A673 (cell line): ENCODE data around the gene QSOX2. TPM values are rescaled to one million over a fixed set of nuclear protein-coding genes. Genes with fewer than 3 reads are reported as not detected.

Experiments
- BruUV-seq: library from RNA; stranded (reverse); fragments of 400-500 nt; replicated peaks from 2 replicates; lab custom pipeline; 2021; lab: Mats Ljungman, UMichigan
- CTCF ChIA-PET: fragments of 300-600 bp; sonication (Branson Sonifier 250); formaldehyde crosslinking; loops from one replicate; lab custom pipeline; 2022; ENCODE audit warnings: antibody characterized with exemption; lab: Charles Lee
- POLR2A ChIA-PET: fragments of 300-600 bp; sonication (Branson Sonifier 250); formaldehyde crosslinking; loops from one replicate; lab custom pipeline; 2022; ENCODE audit warnings: antibody characterized with exemption; ENCODE audit not compliant: low non-redundant PET; lab: Charles Lee
- DNase-seq: peaks from one replicate; pipeline ENCODE4 v3.0.0-alpha.2; 2015; ENCODE audit warnings: low spot score
- H3K27ac ChIP-seq: fragments of 200-600 bp; sonication (generic); 2 replicates; pipeline ENCODE4 v1.5.1; 2016; ENCODE audit warnings: mixed run types, low read depth, mild to moderate bottlenecking, mixed read lengths, antibody characterized with exemption, low read length; ENCODE audit not compliant: poor library complexity, severe bottlenecking
- H3K27me3 ChIP-seq: fragments of 200-600 bp; sonication (generic); replicated peaks from 2 replicates; pipeline ENCODE4 v1.6.1; 2017; ENCODE audit warnings: mixed run types, low read depth, mild to moderate bottlenecking, mixed read lengths, antibody characterized with exemption, low read length; ENCODE audit not compliant: insufficient read depth, poor library complexity
- H3K36me3 ChIP-seq: fragments of 200-600 bp; sonication (generic); 2 replicates; pipeline ENCODE4 v1.6.1; 2016; ENCODE audit warnings: mixed run types, mild to moderate bottlenecking, mixed read lengths, antibody characterized with exemption, low read length; ENCODE audit not compliant: insufficient read depth, poor library complexity, severe bottlenecking
- H3K4me1 ChIP-seq: fragments of 200-600 bp; sonication (generic); 2 replicates; pipeline ENCODE4 v1.6.1; 2017; ENCODE audit warnings: mixed run types, mild to moderate bottlenecking, mixed read lengths, antibody characterized with exemption, low read length; ENCODE audit not compliant: insufficient read depth, poor library complexity, severe bottlenecking
- H3K4me3 ChIP-seq: fragments of 200-600 bp; sonication (generic); 2 replicates; pipeline ENCODE4 v1.5.1; 2016; ENCODE audit warnings: low read depth, mixed run types, mild to moderate bottlenecking, mixed read lengths, low read length; ENCODE audit not compliant: poor library complexity, severe bottlenecking
- H3K9me3 ChIP-seq: fragments of 200-600 bp; sonication (generic); 2 replicates; pipeline ENCODE4 v1.6.1; 2016; ENCODE audit warnings: mixed run types, low read depth, mild to moderate bottlenecking, mixed read lengths, antibody characterized with exemption, low read length; ENCODE audit not compliant: poor library complexity, severe bottlenecking
- CTCF ChIP-seq: fragments of 300-800, 200-600 bp; sonication (generic); conservative IDR thresholded peaks from 2 replicates; pipeline ENCODE4 v1.5.1; 2017; ENCODE audit warnings: low read depth, mild to moderate bottlenecking, antibody characterized with exemption, low read length, moderate library complexity, mixed read lengths
- EZH2 ChIP-seq: fragments of 200-600 bp; sonication (generic); IDR thresholded peaks from 2 replicates; pipeline ENCODE4 v1.6.1; 2017; ENCODE audit warnings: borderline replicate concordance, low read depth, mild to moderate bottlenecking, mixed read lengths, antibody characterized with exemption, low read length; ENCODE audit not compliant: poor library complexity, severe bottlenecking
- intact Hi-C: fragments of 100-400 bp; cut with micrococcal nuclease; formaldehyde crosslinking; loops from one replicate; pipeline ENCODE4 v1.10.0; 2022; ENCODE audit not compliant: unreplicated experiment
- total RNA-seq: library from RNA; stranded (reverse); gene quantifications from 2 replicates; pipeline ENCODE4 v1.2.3, GENCODE V29; 2021

QSOX2 gene
- total RNA-seq, 1 experiment from 2014 or later: 43.7 TPM

DNA sequence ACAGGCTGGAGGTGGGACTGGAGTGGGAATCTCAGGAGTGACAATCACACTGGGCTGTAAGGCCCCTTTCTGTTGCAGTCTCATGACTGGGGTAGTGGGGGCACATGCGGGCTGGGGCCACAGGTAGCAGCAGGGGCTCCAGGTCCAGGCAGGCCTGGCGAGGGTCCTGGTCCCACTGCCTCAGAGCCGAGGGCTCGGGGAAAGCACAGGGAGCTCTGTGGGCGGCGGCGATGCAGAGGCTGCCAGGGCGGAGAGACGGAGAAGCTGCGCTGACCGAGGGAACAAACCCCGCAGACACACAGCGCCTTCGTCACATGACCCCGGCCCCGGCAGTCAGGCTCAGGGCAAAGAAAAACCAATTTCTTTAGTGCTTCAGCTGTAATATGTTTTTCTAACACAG lies 35.3 kb downstream of the QSOX2 start:
- H3K36me3 ChIP-seq: peaks cover 25% of the 10 kb centered on the region
- POLR2A ChIA-PET: no interaction called here
- intact Hi-C loops: no loop called here
- no peak for DNase-seq
- no peaks in the 10 kb centered on the region for H3K9me3 ChIP-seq
- no peaks in the 10 kb centered on the region for H3K27me3 ChIP-seq
- H3K4me3 ChIP-seq: no peak overlapping the region
- H3K27ac ChIP-seq: no peak overlapping the region
- no TSS peak for BruUV-seq
- TF ChIP-seq CTCF: no peak
- TF ChIP-seq EZH2: no peak
- H3K4me1 ChIP-seq: no peaks in the 10 kb centered on the region
- CTCF ChIA-PET: no interaction called here

DNA sequence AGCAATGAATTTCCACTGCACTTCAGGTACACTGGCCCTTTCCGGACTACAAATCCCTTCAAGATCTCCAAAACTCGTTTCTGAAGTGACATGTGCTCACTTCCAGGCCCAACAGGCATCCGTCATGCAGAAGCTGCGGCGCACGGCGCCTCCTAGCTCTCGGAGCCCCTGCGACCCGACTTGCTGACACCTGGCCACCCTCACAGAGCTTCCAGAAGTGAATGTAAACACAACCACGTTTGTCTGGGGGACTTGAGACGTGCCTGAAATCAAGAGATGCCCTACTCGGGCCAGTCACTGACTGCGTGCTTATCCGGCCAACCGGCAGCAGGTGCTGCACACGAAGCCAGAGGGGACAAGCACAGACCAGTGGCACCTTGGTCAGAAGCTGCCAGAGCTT lies 35.8 kb downstream of the QSOX2 start:
- BruUV-seq: no TSS peak
- H3K4me3 ChIP-seq: no peak overlapping the region

DNA sequence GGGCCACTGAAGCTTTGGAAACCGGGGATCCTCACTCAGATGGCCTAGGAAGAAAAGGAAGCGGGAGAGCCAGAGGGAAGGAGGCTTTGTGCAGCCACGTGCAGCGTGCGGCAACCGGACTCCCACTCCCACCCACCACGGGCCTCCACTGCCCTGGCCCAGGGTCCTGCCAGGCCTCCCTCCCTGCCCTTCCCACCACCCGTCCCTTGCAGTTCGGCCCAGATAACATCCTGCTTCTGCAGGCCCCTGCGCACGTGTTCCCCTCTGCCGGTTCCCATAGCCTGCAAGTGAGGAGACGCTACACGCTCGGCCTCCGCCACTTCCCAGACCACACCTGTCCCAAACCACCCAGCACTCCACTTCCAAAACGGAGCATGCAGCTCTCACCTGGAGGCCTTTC lies 36.4 kb downstream of the QSOX2 start:
- TF ChIP-seq CTCF (no peak), EZH2 (no peak)
- no peaks in the 10 kb centered on the region for H3K4me1 ChIP-seq
- H3K27me3 ChIP-seq: peaks cover 6% of the 10 kb centered on the region
- ChIA-PET POLR2A (no interaction called here), CTCF (no interaction called here)
- BruUV-seq: no TSS peak
- DNase-seq: no peak
- H3K9me3 ChIP-seq: no peaks in the 10 kb centered on the region
- no peak overlapping the region for H3K4me3 ChIP-seq
- peaks cover 14% of the 10 kb centered on the region for H3K36me3 ChIP-seq
- no peak overlapping the region for H3K27ac ChIP-seq
- intact Hi-C loops: no loop called here

More for the DNA sequence above, 35.8 kb downstream of the QSOX2 start:
- CTCF ChIA-PET: no interaction called here
- TF ChIP-seq EZH2: no peak
- TF ChIP-seq CTCF: no peak
- Histone ChIP-seq H3K27ac (no peak overlapping the region), H3K27me3 (peaks cover under 1% of the 10 kb centered on the region), H3K36me3 (peaks cover 20% of the 10 kb centered on the region), H3K4me1 (no peaks in the 10 kb centered on the region), H3K9me3 (no peaks in the 10 kb centered on the region)
- no peak for DNase-seq
- intact Hi-C loops: no loop called here
- POLR2A ChIA-PET: no interaction called here
